PC-9 (cell line): Measurements from ENCODE around the gene ZGRF1. TPM values are rescaled to one million over a fixed set of nuclear protein-coding genes. Genes with fewer than 3 reads are reported as not detected.
"Not testable (repeated sequence)": the region's sequence is repeated elsewhere in the genome, so short reads cannot be mapped to it uniquely, and the experiment has no call there.

Source experiments
- BruUV-seq: library from RNA; stranded (reverse); fragments of 400-500 nt; replicated peaks from 2 replicates; lab custom pipeline; 2021; lab: Mats Ljungman, UMichigan
- CTCF ChIA-PET: fragments of 300-600 bp; sonication (Branson Sonifier 250); formaldehyde crosslinking; loops from one replicate; lab custom pipeline; 2022; ENCODE audit warnings: antibody characterized with exemption; lab: Charles Lee
- POLR2A ChIA-PET: fragments of 300-600 bp; sonication (Branson Sonifier 250); formaldehyde crosslinking; loops from one replicate; lab custom pipeline; 2022; ENCODE audit warnings: antibody characterized with exemption; ENCODE audit not compliant: unreplicated experiment; lab: Charles Lee
- DNase-seq, 2 experiments: peaks; one replicate each; pipeline versions ENCODE4 v3.0.0 to v3.0.0-alpha.2; 2015 to 2022; ENCODE audit warnings: mixed read lengths in 1 of 2
- H2AFZ ChIP-seq: fragments of 200-600 bp; sonication (generic); 2 replicates; pipeline ENCODE4 v1.8.1; 2017; ENCODE audit warnings: antibody characterized with exemption
- H3F3A ChIP-seq: fragments of 200-600 bp; sonication (generic); 2 replicates; pipeline ENCODE4 v1.8.1; 2017; ENCODE audit warnings: antibody characterized with exemption, mild to moderate bottlenecking, low read depth; ENCODE audit not compliant: insufficient read depth
- H3K27ac ChIP-seq: fragments of 200-600 bp; sonication (generic); 2 replicates; pipeline ENCODE4 v1.6.1; 2016; ENCODE audit warnings: mixed run types
- H3K27me3 ChIP-seq: fragments of 200-600 bp; sonication (generic); 2 replicates; pipeline ENCODE4 v1.6.1; 2016; ENCODE audit warnings: low read depth, mixed run types; ENCODE audit not compliant: insufficient read depth
- H3K36me3 ChIP-seq: fragments of 200-600 bp; sonication (generic); 2 replicates; pipeline ENCODE4 v1.6.1; 2016; ENCODE audit warnings: low read depth, mixed run types
- H3K4me1 ChIP-seq: fragments of 200-600 bp; sonication (generic); replicated peaks from 2 replicates; pipeline ENCODE4 v1.6.1; 2016; ENCODE audit warnings: mixed run types; ENCODE audit not compliant: insufficient read depth
- H3K4me2 ChIP-seq: fragments of 200-600 bp; sonication (generic); 2 replicates; pipeline ENCODE4 v1.6.1; 2017; ENCODE audit warnings: mixed run types
- H3K4me3 ChIP-seq: fragments of 200-600 bp; sonication (generic); 2 replicates; pipeline ENCODE4 v1.6.1; 2016; ENCODE audit warnings: mixed run types
- H3K79me2 ChIP-seq: fragments of 200-600 bp; sonication (generic); 2 replicates; pipeline ENCODE4 v1.6.1; 2017; ENCODE audit warnings: low read depth, mixed run types
- H3K9me2 ChIP-seq: fragments of 200-600 bp; sonication (generic); 2 replicates; pipeline ENCODE4 v1.8.1; 2017; ENCODE audit warnings: mild to moderate bottlenecking; ENCODE audit not compliant: insufficient read depth
- H3K9me3 ChIP-seq: fragments of 200-600 bp; sonication (generic); 2 replicates; pipeline ENCODE4 v1.8.1; 2016; ENCODE audit warnings: low read depth; ENCODE audit not compliant: insufficient read depth
- H4K20me1 ChIP-seq: fragments of 200-600 bp; sonication (generic); 2 replicates; pipeline ENCODE4 v1.8.1; 2017; ENCODE audit not compliant: insufficient read depth
- EZH2 ChIP-seq: fragments of 200-600 bp; sonication (generic); IDR thresholded peaks from 2 replicates; pipeline ENCODE4 v1.8.0; 2017; ENCODE audit warnings: antibody characterized with exemption, low read depth
- intact Hi-C: fragments of 100-400 bp; cut with micrococcal nuclease; formaldehyde crosslinking; loops from one replicate; pipeline ENCODE4 v1.10.0; 2022; ENCODE audit not compliant: unreplicated experiment
- total RNA-seq: library from RNA; stranded (reverse); gene quantifications from 2 replicates; pipeline ENCODE4 v1.2.3, GENCODE V29; 2021
- TF ChIP-seq, protein P1 (sequence below): fragments of 200-600 bp; sonication (generic); conservative IDR thresholded peaks from 2 replicates; pipeline ENCODE4 v1.6.1; 2017; ENCODE audit warnings: mixed run types, antibody characterized with exemption, mild to moderate bottlenecking, moderate library complexity

The ZGRF1 gene
- total RNA-seq, 1 experiment from 2014 or later = 17.3 TPM

DNA sequence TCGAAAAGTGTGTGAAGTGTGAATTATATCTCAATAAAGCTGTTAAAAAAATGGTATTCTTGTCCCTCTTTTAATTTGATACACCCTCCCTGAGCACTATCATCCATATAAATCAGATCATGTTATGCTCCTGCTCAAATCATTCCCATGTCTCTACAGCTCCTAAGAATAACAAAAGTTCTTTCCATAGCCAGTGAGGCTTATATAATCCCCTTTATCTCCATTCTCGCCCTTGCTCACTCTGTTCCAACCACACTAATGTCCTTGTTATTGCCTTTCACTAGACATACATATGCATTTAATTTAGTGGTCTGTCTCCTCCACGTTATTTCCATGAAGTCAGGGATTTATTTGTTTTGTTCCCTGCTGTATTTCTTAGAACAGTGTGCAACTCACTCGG lies 10.5 kb downstream of the ZGRF1 start:
- POLR2A ChIA-PET = no interaction called here
- BruUV-seq = no TSS peak
- H3K36me3 ChIP-seq = 0 out of 2 replicates have a peak, but pooled peaks cover 4% of the 10 kb centered on the region

DNA sequence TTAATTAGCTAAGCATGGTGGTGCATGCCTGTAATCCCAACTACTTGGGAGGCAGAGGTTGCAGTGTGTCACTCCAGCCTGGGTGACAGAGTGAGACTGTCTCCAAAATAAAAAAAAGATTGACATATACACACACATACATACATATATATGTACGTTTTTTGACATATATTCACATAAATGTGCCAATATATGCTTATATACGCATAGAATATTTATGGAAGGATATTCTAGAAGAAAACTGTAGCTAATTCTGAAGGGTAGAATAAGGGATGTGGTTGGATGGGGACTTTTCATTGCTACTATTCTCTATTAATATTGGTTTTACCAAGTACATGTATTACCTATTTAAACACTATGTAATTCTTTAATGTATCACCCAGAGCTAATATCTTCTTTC lies 19.7 kb downstream of the ZGRF1 start:
- H3F3A ChIP-seq = no peaks in the 10 kb centered on the region
- POLR2A ChIA-PET = no interaction called here
- no peaks in the 10 kb centered on the region for H3K9me2 ChIP-seq
- H4K20me1 ChIP-seq = no peaks in the 10 kb centered on the region
- H3K4me3 ChIP-seq = no peak overlapping the region
- intact Hi-C loops = no loop called here
- H3K79me2 ChIP-seq = no peaks in the 10 kb centered on the region
- no peak for TF ChIP-seq EZH2
- TF ChIP-seq, protein P1, sequence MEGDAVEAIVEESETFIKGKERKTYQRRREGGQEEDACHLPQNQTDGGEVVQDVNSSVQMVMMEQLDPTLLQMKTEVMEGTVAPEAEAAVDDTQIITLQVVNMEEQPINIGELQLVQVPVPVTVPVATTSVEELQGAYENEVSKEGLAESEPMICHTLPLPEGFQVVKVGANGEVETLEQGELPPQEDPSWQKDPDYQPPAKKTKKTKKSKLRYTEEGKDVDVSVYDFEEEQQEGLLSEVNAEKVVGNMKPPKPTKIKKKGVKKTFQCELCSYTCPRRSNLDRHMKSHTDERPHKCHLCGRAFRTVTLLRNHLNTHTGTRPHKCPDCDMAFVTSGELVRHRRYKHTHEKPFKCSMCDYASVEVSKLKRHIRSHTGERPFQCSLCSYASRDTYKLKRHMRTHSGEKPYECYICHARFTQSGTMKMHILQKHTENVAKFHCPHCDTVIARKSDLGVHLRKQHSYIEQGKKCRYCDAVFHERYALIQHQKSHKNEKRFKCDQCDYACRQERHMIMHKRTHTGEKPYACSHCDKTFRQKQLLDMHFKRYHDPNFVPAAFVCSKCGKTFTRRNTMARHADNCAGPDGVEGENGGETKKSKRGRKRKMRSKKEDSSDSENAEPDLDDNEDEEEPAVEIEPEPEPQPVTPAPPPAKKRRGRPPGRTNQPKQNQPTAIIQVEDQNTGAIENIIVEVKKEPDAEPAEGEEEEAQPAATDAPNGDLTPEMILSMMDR = no peak
- H3K27me3 ChIP-seq = no peaks in the 10 kb centered on the region
- CTCF ChIA-PET = no interaction called here
- no peak overlapping the region for H2AFZ ChIP-seq
- no peak overlapping the region for H3K27ac ChIP-seq
- no peak for DNase-seq
- H3K36me3 ChIP-seq = peaks cover 9% of the 10 kb centered on the region; the same call in 1 of the 2 replicates
- no TSS peak for BruUV-seq
- no peaks in the 10 kb centered on the region for H3K9me3 ChIP-seq
- no peak overlapping the region for H3K4me2 ChIP-seq
- H3K4me1 ChIP-seq = no peaks in the 10 kb centered on the region

More for the DNA sequence above, 10.5 kb downstream of the ZGRF1 start:
- Histone ChIP-seq H3K79me2 (no peaks in the 10 kb centered on the region), H3K27me3 (no peaks in the 10 kb centered on the region), H3F3A (no peaks in the 10 kb centered on the region), H4K20me1 (no peaks in the 10 kb centered on the region), H3K27ac (no peak overlapping the region), H3K9me2 (no peaks in the 10 kb centered on the region), H3K4me2 (no peak overlapping the region), H2AFZ (no peak overlapping the region), H3K4me3 (no peak overlapping the region), H3K4me1 (no peaks in the 10 kb centered on the region), H3K9me3 (no peaks in the 10 kb centered on the region)
- TF ChIP-seq EZH2 = no peak
- TF ChIP-seq, protein P1 = no peak
- CTCF ChIA-PET = no interaction called here
- intact Hi-C loops = no loop called here
- no peak for DNase-seq

DNA sequence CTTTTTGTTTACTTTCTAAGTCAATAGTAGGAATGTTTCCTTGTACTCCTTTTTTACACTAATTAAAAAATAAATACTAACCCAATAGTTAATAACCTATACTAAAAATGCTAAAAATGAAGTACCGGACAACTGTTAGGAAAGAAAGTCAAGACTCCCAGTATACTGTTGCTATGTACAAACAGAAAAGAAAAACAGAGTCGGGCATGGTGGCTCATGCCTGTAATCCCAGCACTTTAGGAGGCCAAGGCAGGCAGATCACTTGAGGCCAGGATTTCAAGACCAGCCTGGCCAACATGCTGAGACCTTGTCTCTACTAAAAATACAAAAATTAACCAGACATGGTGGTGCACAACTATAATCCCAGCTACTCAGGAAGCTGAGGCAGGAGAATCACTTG lies 23.9 kb downstream of the ZGRF1 start:
- H3K27me3 ChIP-seq, H3K27ac ChIP-seq, CTCF ChIA-PET, POLR2A ChIA-PET, H3K9me2 ChIP-seq, H3K4me1 ChIP-seq, H2AFZ ChIP-seq, DNase-seq, H4K20me1 ChIP-seq, H3K36me3 ChIP-seq, intact Hi-C loops, H3K9me3 ChIP-seq, H3K4me2 ChIP-seq, BruUV-seq, H3F3A ChIP-seq, H3K4me3 ChIP-seq, H3K79me2 ChIP-seq: not testable (repeated sequence)

DNA sequence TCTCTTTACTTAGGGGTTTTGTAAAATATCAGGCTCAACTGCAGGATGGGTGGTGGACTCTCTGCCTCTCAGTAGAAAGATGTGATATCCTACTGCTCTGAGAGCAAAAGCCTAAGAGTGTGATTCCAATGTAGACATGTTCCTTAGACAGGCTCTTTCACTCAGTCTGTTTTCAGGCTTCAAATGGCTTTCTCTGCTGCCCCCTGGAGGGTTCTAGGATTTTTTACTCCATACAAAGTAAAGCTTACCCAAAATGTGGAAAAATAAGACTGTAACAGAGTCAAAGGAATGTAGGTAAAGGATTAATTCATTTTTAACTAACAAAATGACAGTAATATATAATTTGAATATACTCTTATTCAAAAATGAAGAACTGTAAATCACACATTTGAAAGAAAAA lies 32.1 kb downstream of the ZGRF1 start:
- no peaks in the 10 kb centered on the region for H3K9me2 ChIP-seq
- ChIA-PET POLR2A (no interaction called here), CTCF (interaction anchor here (0.6 kb wide), 1 partner anchor 269 kb away, joined by 3 read pairs; no protein-coding TSS in a partner anchor)
- 0 out of 2 replicates have a peak, but pooled peaks cover 7% of the 10 kb centered on the region for H3K36me3 ChIP-seq
- H3K4me3 ChIP-seq = no peak overlapping the region
- H3K27me3 ChIP-seq = no peaks in the 10 kb centered on the region
- no peaks in the 10 kb centered on the region; the same call in 1 of the 2 replicates for H3F3A ChIP-seq
- no TSS peak for BruUV-seq
- H4K20me1 ChIP-seq = no peaks in the 10 kb centered on the region
- DNase-seq = peak in 1 of 2 experiments; percentile 31
- H3K4me1 ChIP-seq = no peaks in the 10 kb centered on the region
- intact Hi-C loops = loop anchor here (1.0 kb wide), 2 partner anchors 276 to 541 kb away; no protein-coding TSS in a partner anchor
- TF ChIP-seq, protein P1 = peak; percentile 79
- TF ChIP-seq EZH2 = no peak
- H3K27ac ChIP-seq = no peak overlapping the region
- H3K4me2 ChIP-seq = no peak overlapping the region
- no peaks in the 10 kb centered on the region for H3K9me3 ChIP-seq
- H2AFZ ChIP-seq = no peak overlapping the region
- no peaks in the 10 kb centered on the region for H3K79me2 ChIP-seq
